ENCODE measurements around the gene PDE3A. TPM values are rescaled to one million over a fixed set of nuclear protein-coding genes. Genes with fewer than 3 reads are reported as not detected.

PDE3A gene
- polyA plus RNA-seq, 3 donors: 0.10 TPM; not detected in 2

DNA sequence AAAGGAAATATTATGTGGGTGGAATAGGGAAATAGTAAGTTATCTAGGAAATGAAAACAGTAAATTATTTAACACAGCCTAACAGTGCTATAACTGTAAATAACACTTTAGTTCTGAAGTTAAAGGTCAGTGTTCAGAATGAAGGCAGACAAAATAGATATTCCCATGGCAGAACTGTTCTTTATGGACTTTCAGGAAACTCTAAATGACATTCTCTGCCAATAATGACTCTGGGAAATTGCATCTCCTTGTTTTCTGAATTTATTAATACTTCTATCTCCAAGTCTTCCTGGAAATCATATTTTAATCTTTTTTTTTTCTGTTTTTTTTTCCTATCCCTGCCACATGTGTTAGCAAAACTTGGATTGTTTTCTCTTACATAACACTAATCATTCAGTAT, 101.4 kb downstream of the PDE3A start:
- peaks cover 0 to 1% (median 0%) of the 10 kb centered on the region in 3 donors for H3K27me3 Mint-ChIP-seq (ENCODE audit: low read depth in 3 of 3)
- H3K4me1 Mint-ChIP-seq: no peaks in the 10 kb centered on the region
- no peak overlapping the region for H3K4me3 ChIP-seq (replicated peaks in 1 of 3; ENCODE audit: low read depth in 2 of 3, low read length in 3 of 3)
- H3K27ac Mint-ChIP-seq: no peak overlapping the region
- TF ChIP-seq, protein P1, sequence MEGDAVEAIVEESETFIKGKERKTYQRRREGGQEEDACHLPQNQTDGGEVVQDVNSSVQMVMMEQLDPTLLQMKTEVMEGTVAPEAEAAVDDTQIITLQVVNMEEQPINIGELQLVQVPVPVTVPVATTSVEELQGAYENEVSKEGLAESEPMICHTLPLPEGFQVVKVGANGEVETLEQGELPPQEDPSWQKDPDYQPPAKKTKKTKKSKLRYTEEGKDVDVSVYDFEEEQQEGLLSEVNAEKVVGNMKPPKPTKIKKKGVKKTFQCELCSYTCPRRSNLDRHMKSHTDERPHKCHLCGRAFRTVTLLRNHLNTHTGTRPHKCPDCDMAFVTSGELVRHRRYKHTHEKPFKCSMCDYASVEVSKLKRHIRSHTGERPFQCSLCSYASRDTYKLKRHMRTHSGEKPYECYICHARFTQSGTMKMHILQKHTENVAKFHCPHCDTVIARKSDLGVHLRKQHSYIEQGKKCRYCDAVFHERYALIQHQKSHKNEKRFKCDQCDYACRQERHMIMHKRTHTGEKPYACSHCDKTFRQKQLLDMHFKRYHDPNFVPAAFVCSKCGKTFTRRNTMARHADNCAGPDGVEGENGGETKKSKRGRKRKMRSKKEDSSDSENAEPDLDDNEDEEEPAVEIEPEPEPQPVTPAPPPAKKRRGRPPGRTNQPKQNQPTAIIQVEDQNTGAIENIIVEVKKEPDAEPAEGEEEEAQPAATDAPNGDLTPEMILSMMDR (IDR thresholded peaks at IDR 0.05): no peak
- H3K36me3 ChIP-seq (replicated peaks in 1 of 2; ENCODE audit: control insufficient read depth in 1 of 2, insufficient read depth in 2 of 2, low read length in 2 of 2): no peaks in the 10 kb centered on the region
- H3K4me2 ChIP-seq (replicated peaks; ENCODE audit: extremely low read depth, low read length, poor library complexity, severe bottlenecking): no peak overlapping the region
- no peak overlapping the region for H2AFZ ChIP-seq (ENCODE audit: insufficient read depth, low read depth, low read length, poor library complexity, severe bottlenecking)
- no peaks in the 10 kb centered on the region for H3K4me1 ChIP-seq (ENCODE audit: control insufficient read depth in 1 of 2, insufficient read depth in 2 of 2, low read length in 2 of 2)
- peaks cover 0 to 5% (median 3%) of the 10 kb centered on the region in 7 donors for H3K9me3 Mint-ChIP-seq
- H3K79me2 ChIP-seq (ENCODE audit: insufficient read depth, low read length): no peaks in the 10 kb centered on the region
- H3K9me3 ChIP-seq (replicated peaks in 1 of 2; ENCODE audit: control insufficient read depth in 1 of 2, insufficient read depth in 1 of 2, low read length in 2 of 2): no peaks in the 10 kb centered on the region
- H3K4me3 Mint-ChIP-seq: no peak overlapping the region
- no peaks in the 10 kb centered on the region for H3K36me3 Mint-ChIP-seq
- H4K20me1 ChIP-seq (ENCODE audit: insufficient read depth, low read length): no peaks in the 10 kb centered on the region
- DNase-seq: no peak
- H3K9ac ChIP-seq (ENCODE audit: insufficient read depth, low read length, poor library complexity, severe bottlenecking): no peak overlapping the region
- H3K27ac ChIP-seq (ENCODE audit: low read depth in 1 of 2, low read length in 2 of 2): no peak overlapping the region
- intact Hi-C loops (cut with micrococcal nuclease): no loop called here
- H3K27me3 ChIP-seq (ENCODE audit: control insufficient read depth in 2 of 2, insufficient read depth in 2 of 2, low read length in 2 of 2): no peaks in the 10 kb centered on the region

DNA sequence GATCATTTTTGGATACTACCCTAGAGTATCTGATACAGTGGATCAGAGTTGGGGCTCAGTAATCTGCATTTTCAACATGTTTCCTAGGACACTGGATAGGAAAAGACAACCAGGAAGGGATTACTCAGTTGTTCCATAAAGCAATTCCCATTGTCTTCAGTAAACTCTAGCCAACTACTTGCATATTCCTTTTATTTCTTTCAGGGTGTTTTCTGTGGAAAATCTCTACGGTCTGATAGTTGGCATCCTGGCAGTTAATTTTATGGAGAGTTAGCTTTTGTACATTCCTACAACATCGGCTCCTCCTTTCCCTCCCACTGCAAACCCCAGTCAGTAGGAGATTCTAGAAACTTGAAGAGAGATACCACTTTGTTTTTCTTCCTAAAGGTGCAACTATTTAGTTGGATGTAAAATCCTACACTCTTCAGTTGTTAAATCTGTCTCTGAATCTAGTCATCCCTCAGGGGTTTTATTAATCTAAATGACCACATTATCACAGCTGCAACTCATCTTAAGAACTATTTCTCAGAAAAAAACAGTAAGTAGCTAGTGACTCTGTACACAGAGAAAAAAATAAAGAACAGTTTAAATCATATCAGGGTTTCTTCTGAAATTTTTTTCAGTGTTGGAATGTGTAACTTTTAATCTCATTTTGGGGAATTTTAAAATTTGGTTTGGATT, 103.9 kb downstream of the PDE3A start:
- DNase-seq: no peak
- no peaks in the 10 kb centered on the region for H4K20me1 ChIP-seq (ENCODE audit: insufficient read depth, low read length)
- H3K4me3 ChIP-seq (replicated peaks in 1 of 3; ENCODE audit: low read depth in 2 of 3, low read length in 3 of 3): no peak overlapping the region
- H3K27ac ChIP-seq (ENCODE audit: low read depth in 1 of 2, low read length in 2 of 2): no peak overlapping the region
- Mint-ChIP-seq H3K4me1 (no peaks in the 10 kb centered on the region), H3K27me3 (ENCODE audit: low read depth in 3 of 3) (peaks cover 0 to 1% (median 0%) of the 10 kb centered on the region in 3 donors), H3K36me3 (no peaks in the 10 kb centered on the region), H3K27ac (no peak overlapping the region), H3K9me3 (peaks cover 0 to 5% (median 3%) of the 10 kb centered on the region in 7 donors), H3K4me3 (no peak overlapping the region)
- H3K36me3 ChIP-seq (replicated peaks in 1 of 2; ENCODE audit: control insufficient read depth in 1 of 2, insufficient read depth in 2 of 2, low read length in 2 of 2): no peaks in the 10 kb centered on the region
- intact Hi-C loops (cut with micrococcal nuclease): no loop called here
- no peaks in the 10 kb centered on the region for H3K4me1 ChIP-seq (ENCODE audit: control insufficient read depth in 1 of 2, insufficient read depth in 2 of 2, low read length in 2 of 2)
- TF ChIP-seq, protein P1 (IDR thresholded peaks at IDR 0.05): no peak
- H2AFZ ChIP-seq (ENCODE audit: insufficient read depth, low read depth, low read length, poor library complexity, severe bottlenecking): no peak overlapping the region
- H3K9me3 ChIP-seq (replicated peaks in 1 of 2; ENCODE audit: control insufficient read depth in 1 of 2, insufficient read depth in 1 of 2, low read length in 2 of 2): no peaks in the 10 kb centered on the region
- H3K4me2 ChIP-seq (replicated peaks; ENCODE audit: extremely low read depth, low read length, poor library complexity, severe bottlenecking): no peak overlapping the region
- no peaks in the 10 kb centered on the region for H3K79me2 ChIP-seq (ENCODE audit: insufficient read depth, low read length)
- no peaks in the 10 kb centered on the region for H3K27me3 ChIP-seq (ENCODE audit: control insufficient read depth in 2 of 2, insufficient read depth in 2 of 2, low read length in 2 of 2)
- no peak overlapping the region for H3K9ac ChIP-seq (ENCODE audit: insufficient read depth, low read length, poor library complexity, severe bottlenecking)
- no CpG with 5 or more reads among the region's 2 CpGs for WGBS (ENCODE audit: insufficient coverage)

All from CD14-positive monocyte (primary cell).